Purkinje cell (primary cell): ENCODE results near the gene LGALS1. TPM values are rescaled to one million over a fixed set of nuclear protein-coding genes. Genes with fewer than 3 reads are reported as not detected.

ENCODE experiments used
- polyA plus RNA-seq: library from polyadenylated mRNA; unstranded; fragments of >200 nt; fragmentation: Nextera tagmentation; gene quantifications from 2 replicates; pipeline ENCODE4 v1.2.1, GENCODE V29; 2014

LGALS1 gene
- 228 and 441 TPM in 2 replicates for polyA plus RNA-seq

GRCh38 chr22:37674951-37675929 lies at the start of gene LGALS1:
LGALS1 (plus strand) TSS chr22:37675636; CDS start chr22:37675703, 67 bp downstream.

GRCh38 chr22:37639070-37639760 lies 36.2 kb upstream of the LGALS1 start, which contains the start of gene SH3BP1:
SH3BP1 (plus strand) TSS chr22:37639669; CDS start chr22:37639788, 119 bp downstream.

GRCh38 chr22:37658133-37659065 lies 17.0 kb upstream of the LGALS1 start, which contains the start of gene PDXP:
PDXP (plus strand) TSS chr22:37658723; CDS start chr22:37658783, 60 bp downstream.

GRCh38 chr22:37686002-37686982 lies 10.9 kb downstream of the LGALS1 start, which contains the start of gene NOL12:
NOL12 (plus strand) TSS chr22:37686343; CDS start chr22:37686393, 50 bp downstream.

GRCh38 chr22:37696657-37697537 lies 21.5 kb downstream of the LGALS1 start, which contains the start of gene TRIOBP:
TRIOBP (plus strand) TSS chr22:37697048; CDS start chr22:37701366, 4,318 bp downstream.

Other genes with a start within 250 kb of the LGALS1 start
- gene ELFN2, start 248.2 kb upstream of the LGALS1 start, polyA plus RNA-seq: 0.14 and 0.19 TPM in 2 replicates
- gene MFNG, start 189.3 kb upstream of the LGALS1 start, polyA plus RNA-seq: 0.54 TPM in 1 of 2 replicates, not detected in the other
- gene CARD10, start 156.2 kb upstream of the LGALS1 start, polyA plus RNA-seq: not detected in 2 replicates
- 0.28 TPM in 1 of 2 replicates, not detected in the other for gene CDC42EP1, start 115.2 kb upstream of the LGALS1 start, polyA plus RNA-seq
- gene LGALS2, start 95.5 kb upstream of the LGALS1 start, polyA plus RNA-seq: 0.60 TPM in 1 of 2 replicates, not detected in the other
- 2.2 and 2.9 TPM in 2 replicates for gene GGA1, start 66.8 kb upstream of the LGALS1 start, polyA plus RNA-seq
- 0.77 TPM in 1 of 2 replicates, not detected in the other for gene SH3BP1, start 36.0 kb upstream of the LGALS1 start, polyA plus RNA-seq
- 35.5 and 50.4 TPM in 2 replicates for gene PDXP, start 16.9 kb upstream of the LGALS1 start, polyA plus RNA-seq
- 2.8 and 8.2 TPM in 2 replicates for gene NOL12, start 10.7 kb downstream of the LGALS1 start, polyA plus RNA-seq
- 0.07 and 0.23 TPM in 2 replicates for gene TRIOBP, start 21.4 kb downstream of the LGALS1 start, polyA plus RNA-seq
- gene GCAT, start 132.3 kb downstream of the LGALS1 start, polyA plus RNA-seq: 8.8 and 26.1 TPM in 2 replicates
- gene GALR3, start 147.7 kb downstream of the LGALS1 start, polyA plus RNA-seq: not detected in 2 replicates
- 3.4 and 6.3 TPM in 2 replicates for gene ANKRD54, start 168.7 kb downstream of the LGALS1 start, polyA plus RNA-seq
- 172 and 222 TPM in 2 replicates for gene EIF3L, start 173.8 kb downstream of the LGALS1 start, polyA plus RNA-seq
- 0.24 TPM in 1 of 2 replicates, not detected in the other for gene MICALL1, start 230.7 kb downstream of the LGALS1 start, polyA plus RNA-seq